Glutamatergic neuron (in vitro differentiated cells): ENCODE measurements around the gene ACAP2. TPM values are rescaled to one million over a fixed set of nuclear protein-coding genes. Genes with fewer than 3 reads are reported as not detected.
"Not testable (repeated sequence)": the region's sequence is repeated elsewhere in the genome, so short reads cannot be mapped to it uniquely, and the experiment has no call there.

ENCODE experiments used
- DNase-seq: peaks from one replicate; pipeline ENCODE4 v3.0.0; 2022
- H3K27ac Mint-ChIP-seq: one replicate; pipeline ENCODE4 v1.8.0; 2020; ENCODE audit warnings: mild to moderate bottlenecking, mixed read lengths, inconsistent platforms; ENCODE audit not compliant: unreplicated experiment
- H3K27me3 Mint-ChIP-seq: one replicate; pipeline ENCODE4 v1.8.0; 2020; ENCODE audit warnings: mild to moderate bottlenecking, moderate library complexity, mixed read lengths, inconsistent platforms; ENCODE audit not compliant: unreplicated experiment
- H3K36me3 Mint-ChIP-seq: one replicate; pipeline ENCODE4 v1.8.0; 2020; ENCODE audit warnings: mild to moderate bottlenecking, mixed read lengths, inconsistent platforms; ENCODE audit not compliant: unreplicated experiment
- H3K4me1 Mint-ChIP-seq: one replicate; pipeline ENCODE4 v1.8.0; 2020; ENCODE audit warnings: mild to moderate bottlenecking, low read depth, mixed read lengths, inconsistent platforms; ENCODE audit not compliant: unreplicated experiment
- H3K4me3 Mint-ChIP-seq: one replicate; pipeline ENCODE4 v1.8.0; 2020; ENCODE audit warnings: mild to moderate bottlenecking, mixed read lengths, inconsistent platforms; ENCODE audit not compliant: unreplicated experiment
- H3K9me3 Mint-ChIP-seq: one replicate; pipeline ENCODE4 v1.8.0; 2020; ENCODE audit warnings: mild to moderate bottlenecking, moderate library complexity, mixed read lengths, inconsistent platforms; ENCODE audit not compliant: unreplicated experiment
- total RNA-seq: library from RNA; stranded (reverse); fragmentation: NEBNext Ultra II Directional; extraction: Animal tissue kit (Norgen Biotek cat#: 25700); gene quantifications from one replicate; pipeline ENCODE4 v1.2.1, GENCODE V29; 2021; ENCODE audit not compliant: unreplicated experiment
- TF ChIP-seq, protein P1 (sequence below): fragments of 200-600 bp; sonication (generic); IDR thresholded peaks from one replicate; pipeline ENCODE4 v1.5.0; 2021; ENCODE audit not compliant: partially characterized antibody, unreplicated experiment

ACAP2 gene
- total RNA-seq, 1 donor from 2014 or later, result 60.9 TPM

DNA sequence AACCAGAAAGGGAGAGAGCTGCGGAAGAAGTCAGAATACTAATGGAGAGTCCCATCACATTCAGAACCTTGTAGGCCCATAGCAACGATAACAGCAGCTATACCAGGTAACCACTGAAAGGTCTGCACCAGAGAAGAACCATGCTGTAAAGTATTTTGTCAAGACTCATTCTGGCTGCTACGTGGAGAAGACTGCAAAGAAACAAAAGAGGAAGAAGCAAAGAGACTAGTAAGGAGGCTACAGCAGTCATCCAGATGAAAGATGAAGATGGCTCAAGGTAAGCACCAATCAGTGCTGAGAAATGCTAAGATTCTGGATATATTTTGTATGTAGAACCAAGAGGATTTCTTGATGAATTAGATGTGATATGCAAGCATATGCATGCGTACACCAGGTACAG lies 39.6 kb downstream of the ACAP2 start:
- Mint-ChIP-seq H3K9me3 (no peaks in the 10 kb centered on the region), H3K4me1 (peaks cover 5% of the 10 kb centered on the region), H3K27ac (no peak overlapping the region), H3K27me3 (no peaks in the 10 kb centered on the region), H3K36me3 (no peaks in the 10 kb centered on the region), H3K4me3 (no peak overlapping the region)
- TF ChIP-seq, protein P1, sequence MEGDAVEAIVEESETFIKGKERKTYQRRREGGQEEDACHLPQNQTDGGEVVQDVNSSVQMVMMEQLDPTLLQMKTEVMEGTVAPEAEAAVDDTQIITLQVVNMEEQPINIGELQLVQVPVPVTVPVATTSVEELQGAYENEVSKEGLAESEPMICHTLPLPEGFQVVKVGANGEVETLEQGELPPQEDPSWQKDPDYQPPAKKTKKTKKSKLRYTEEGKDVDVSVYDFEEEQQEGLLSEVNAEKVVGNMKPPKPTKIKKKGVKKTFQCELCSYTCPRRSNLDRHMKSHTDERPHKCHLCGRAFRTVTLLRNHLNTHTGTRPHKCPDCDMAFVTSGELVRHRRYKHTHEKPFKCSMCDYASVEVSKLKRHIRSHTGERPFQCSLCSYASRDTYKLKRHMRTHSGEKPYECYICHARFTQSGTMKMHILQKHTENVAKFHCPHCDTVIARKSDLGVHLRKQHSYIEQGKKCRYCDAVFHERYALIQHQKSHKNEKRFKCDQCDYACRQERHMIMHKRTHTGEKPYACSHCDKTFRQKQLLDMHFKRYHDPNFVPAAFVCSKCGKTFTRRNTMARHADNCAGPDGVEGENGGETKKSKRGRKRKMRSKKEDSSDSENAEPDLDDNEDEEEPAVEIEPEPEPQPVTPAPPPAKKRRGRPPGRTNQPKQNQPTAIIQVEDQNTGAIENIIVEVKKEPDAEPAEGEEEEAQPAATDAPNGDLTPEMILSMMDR, result no peak
- no peak for DNase-seq

DNA sequence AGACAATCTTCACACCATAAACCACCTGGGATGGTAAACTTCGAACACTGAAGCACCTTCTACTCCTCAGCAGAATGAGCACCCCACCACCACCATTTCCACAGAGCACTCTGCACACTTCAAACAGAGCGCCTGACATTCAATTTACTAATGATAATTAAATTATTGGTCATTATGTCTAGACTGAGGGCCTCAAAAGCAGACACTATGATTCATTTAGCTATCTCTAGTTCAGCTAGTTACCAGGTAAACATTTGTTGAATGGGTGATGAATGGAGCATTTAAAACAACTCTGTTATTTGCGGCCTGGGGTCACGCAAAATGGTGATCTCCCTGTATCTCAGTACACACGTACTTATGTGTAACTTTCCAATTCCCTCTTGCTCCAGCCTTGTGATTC lies 40.9 kb downstream of the ACAP2 start:
- Mint-ChIP-seq H3K27me3 (no peaks in the 10 kb centered on the region), H3K4me1 (peaks cover 5% of the 10 kb centered on the region), H3K27ac (no peak overlapping the region)

DNA sequence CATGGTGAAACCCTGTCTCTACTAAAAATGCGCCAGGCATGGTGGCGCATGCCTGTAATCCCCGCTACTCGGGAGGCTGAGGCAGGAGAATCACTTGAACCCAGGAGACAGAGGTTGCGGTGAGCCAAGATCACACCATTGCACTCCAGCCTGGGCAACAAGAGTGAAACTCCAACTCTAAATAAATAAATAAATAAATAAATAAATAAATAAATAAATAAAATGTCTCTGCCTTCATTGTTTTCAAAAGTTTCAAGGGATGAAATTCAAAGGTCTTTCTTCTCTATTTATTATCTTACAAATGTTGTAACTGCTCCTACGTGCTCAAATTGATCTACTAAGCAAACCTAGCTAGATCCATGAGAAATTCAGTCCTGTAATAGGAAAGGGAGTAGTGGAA lies 44.4 kb downstream of the ACAP2 start:
- H3K36me3 Mint-ChIP-seq, H3K4me1 Mint-ChIP-seq, H3K4me3 Mint-ChIP-seq, H3K9me3 Mint-ChIP-seq, DNase-seq, H3K27me3 Mint-ChIP-seq, H3K27ac Mint-ChIP-seq: not testable (repeated sequence)

More for the DNA sequence above, 40.9 kb downstream of the ACAP2 start:
- DNase-seq, result no peak
- TF ChIP-seq, protein P1, result no peak
- Mint-ChIP-seq H3K9me3 (no peaks in the 10 kb centered on the region), H3K4me3 (no peak overlapping the region), H3K36me3 (no peaks in the 10 kb centered on the region)

DNA sequence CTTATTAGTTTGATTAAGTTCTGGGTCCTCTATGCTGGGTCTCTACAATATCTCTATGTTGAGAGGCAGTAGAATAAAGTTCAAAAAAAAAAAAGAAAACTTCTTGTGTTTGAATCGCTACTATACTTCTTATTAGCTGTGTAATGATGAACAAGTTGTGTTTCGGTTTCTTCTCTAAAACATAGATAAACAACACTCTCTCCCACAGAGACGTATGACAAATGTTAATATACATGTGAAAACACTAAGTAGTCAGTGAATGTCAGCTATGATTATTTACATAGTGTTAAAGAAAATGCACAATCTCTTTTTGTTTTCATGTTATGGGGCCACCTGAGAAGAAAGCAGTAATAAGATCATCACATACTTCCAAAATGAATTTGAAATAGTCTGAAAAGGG lies 45.3 kb downstream of the ACAP2 start:
- Mint-ChIP-seq H3K36me3 (no peaks in the 10 kb centered on the region), H3K4me3 (no peak overlapping the region), H3K4me1 (peaks cover 5% of the 10 kb centered on the region), H3K27ac (no peak overlapping the region), H3K27me3 (no peaks in the 10 kb centered on the region), H3K9me3 (no peaks in the 10 kb centered on the region)
- TF ChIP-seq, protein P1, result no peak
- no peak for DNase-seq

DNA sequence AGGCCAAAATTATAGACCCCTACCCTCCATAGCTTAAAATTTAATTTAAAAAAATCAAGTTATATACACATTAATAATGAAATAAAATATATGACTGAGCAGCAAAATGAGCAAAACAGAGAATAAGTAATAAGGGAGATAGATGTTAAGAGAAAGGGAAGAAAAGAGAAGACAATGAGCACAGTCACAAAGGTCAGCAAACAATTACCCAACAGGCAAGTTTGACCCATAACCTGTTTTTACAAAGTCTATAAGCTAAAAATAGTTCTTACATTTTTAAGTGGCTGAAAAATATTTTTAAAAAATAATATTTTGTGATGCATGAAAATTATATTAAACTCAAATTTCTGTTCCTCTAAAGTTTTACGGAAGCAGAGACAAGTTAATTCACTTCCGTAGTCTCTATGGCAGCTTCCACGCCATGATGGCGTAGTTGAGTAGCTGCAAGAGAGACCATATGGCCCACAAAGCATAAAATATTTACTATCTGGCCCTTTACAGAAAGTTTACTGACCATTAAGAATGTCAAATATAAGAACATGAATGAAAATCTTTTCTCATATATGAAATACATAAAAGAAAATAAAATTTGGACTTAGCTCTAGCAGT lies 47.5 kb downstream of the ACAP2 start:
- no peaks in the 10 kb centered on the region for H3K4me1 Mint-ChIP-seq
- no peaks in the 10 kb centered on the region for H3K9me3 Mint-ChIP-seq
- no peaks in the 10 kb centered on the region for H3K27me3 Mint-ChIP-seq
- H3K27ac Mint-ChIP-seq, result no peak overlapping the region
- TF ChIP-seq, protein P1, result no peak
- H3K4me3 Mint-ChIP-seq, result no peak overlapping the region
- no peak for DNase-seq
- no peaks in the 10 kb centered on the region for H3K36me3 Mint-ChIP-seq
